Epithelial cell of proximal tubule (primary cell): ENCODE data around the gene HEATR1. TPM values are rescaled to one million over a fixed set of nuclear protein-coding genes. Genes with fewer than 3 reads are reported as not detected.

Experiments used
- DNase-seq: peaks from one replicate; pipeline ENCODE4 v3.0.0-alpha.2; 2011; ENCODE audit warnings: low read depth
- H3K4me3 ChIP-seq: 2 replicates; pipeline ENCODE4 v1.5.1; 2011; ENCODE audit warnings: low read depth, mild to moderate bottlenecking, low read length
- CTCF ChIP-seq: conservative IDR thresholded peaks from 2 replicates; pipeline ENCODE4 v1.5.1; 2012; ENCODE audit warnings: low read depth, mild to moderate bottlenecking, low read length
- total RNA-seq: library from RNA; depleted of rRNA; stranded (reverse); fragments of >200 nt; gene quantifications from 2 replicates; pipeline ENCODE4 v1.2.3, GENCODE V29; 2015

The HEATR1 gene
- total RNA-seq, 1 donor from 2014 or later = 34.9 TPM

- TF ChIP-seq CTCF = no peak
- DNase-seq = no peak
- no peak overlapping the region for H3K4me3 ChIP-seq
Observed at GRCh38 chr1:236530286-236530685, 74.0 kb downstream of the HEATR1 start.

- TF ChIP-seq CTCF = no peak
- DNase-seq = no peak
- no peak overlapping the region for H3K4me3 ChIP-seq
Observed at GRCh38 chr1:236526079-236526478, 78.2 kb downstream of the HEATR1 start.

GRCh38 chr1:236524895-236525184 is 79.5 kb downstream of the HEATR1 start:
- no peak for DNase-seq
- peak overlapping the region; percentile 95 for H3K4me3 ChIP-seq
- no peak for TF ChIP-seq CTCF

- DNase-seq = no peak
- peak overlapping the region; percentile 95 for H3K4me3 ChIP-seq
- no peak for TF ChIP-seq CTCF
Observed at GRCh38 chr1:236524142-236524894, 80.0 kb downstream of the HEATR1 start.

GRCh38 chr1:236523704-236524141 is 80.6 kb downstream of the HEATR1 start, which contains the start of gene LGALS8:
TSS of gene LGALS8 (plus strand) at chr1:236523982. CDS start at chr1:236526071, 2,089 bp downstream.
- no peak for DNase-seq
- peak within 1 kb of the TSS; percentile 95 for H3K4me3 ChIP-seq
- no peak for TF ChIP-seq CTCF

- TF ChIP-seq CTCF = no peak
- DNase-seq = no peak
- peak overlapping the region; percentile 95 for H3K4me3 ChIP-seq
Observed at GRCh38 chr1:236522937-236523703, 81.2 kb downstream of the HEATR1 start.
